NB4 (cell line): ENCODE measurements around the gene ZMYND8.
A peak's percentile ranks its signal among the peaks of the same experiment; 100 is the strongest.

ENCODE experiments used
- DNase-seq: peaks from one replicate; pipeline ENCODE4 v3.0.0; 2010; ENCODE audit warnings: low read depth
- H3K4me3 ChIP-seq: one replicate; pipeline ENCODE4 v1.5.1; 2011; ENCODE audit warnings: mild to moderate bottlenecking, low read depth, low read length, moderate library complexity
- CTCF ChIP-seq: IDR thresholded peaks from one replicate; pipeline ENCODE4 v1.5.1; 2012; ENCODE audit warnings: low read depth, low read length
- MAX ChIP-seq: IDR thresholded peaks from 2 replicates; pipeline ENCODE4 v1.6.1; 2011; ENCODE audit warnings: low read depth, low read length
- MYC ChIP-seq: IDR thresholded peaks from 2 replicates; pipeline ENCODE4 v1.6.1; 2011; ENCODE audit warnings: low read depth, low read length
- POLR2A ChIP-seq: IDR thresholded peaks from 2 replicates; pipeline ENCODE4 v1.6.1; 2011; ENCODE audit warnings: mild to moderate bottlenecking; ENCODE audit not compliant: insufficient read length; ENCODE audit errors: extremely low read depth

ZMYND8 gene

GRCh38 chr20:47319517-47320252, 36.8 kb downstream of the ZMYND8 start:
- DNase-seq = peak; percentile 44
- TF ChIP-seq POLR2A (no peak), MAX (no peak), CTCF (no peak)
- H3K4me3 ChIP-seq = no peak overlapping the region

- H3K4me3 ChIP-seq = peak overlapping the region; percentile 23
- peak; percentile 78 for DNase-seq
- TF ChIP-seq MAX = 0 out of 2 replicates have a peak, but pooled peaks have one; percentile 12
- TF ChIP-seq MYC = no peak
These were observed 37.6 kb downstream of the ZMYND8 start for GRCh38 chr20:47318586-47319516.

- peak overlapping the region; percentile 0 for H3K4me3 ChIP-seq
- peak; percentile 77 for DNase-seq
These were observed 38.4 kb downstream of the ZMYND8 start for GRCh38 chr20:47318027-47318585.

GRCh38 chr20:47317127-47317895, 39.2 kb downstream of the ZMYND8 start:
- no peak for TF ChIP-seq CTCF
- TF ChIP-seq MYC = no peak; the same call in 1 of the 2 replicates
- TF ChIP-seq MAX = peak; percentile 93
- TF ChIP-seq POLR2A = peak; percentile 16
- no peak overlapping the region for H3K4me3 ChIP-seq
- DNase-seq = peak; percentile 97

More at GRCh38 chr20:47318027-47318585, 38.4 kb downstream of the ZMYND8 start:
- TF ChIP-seq MAX (no peak), POLR2A (no peak), MYC (no peak; the same call in 1 of the 2 replicates), CTCF (no peak)

- H3K4me3 ChIP-seq = no peak overlapping the region
These were observed 39.7 kb downstream of the ZMYND8 start for GRCh38 chr20:47316776-47317126.

More at GRCh38 chr20:47316776-47317126, 39.7 kb downstream of the ZMYND8 start:
- TF ChIP-seq MYC (no peak), CTCF (no peak), POLR2A (no peak), MAX (peak; percentile 28; the same call in 1 of the 2 replicates)
- DNase-seq = no peak
